Measurements from ENCODE around the gene PNLIPRP3.

- TF ChIP-seq POLR2A (IDR thresholded peaks at IDR 0.05): no peak
- TF ChIP-seq CTCF (IDR thresholded peaks at IDR 0.05): no peak
Measured at GRCh38 chr10:116487522-116488430, 60.1 kb downstream of the PNLIPRP3 start.
